Keratinocyte (primary cell): ENCODE data around the gene LMBR1.

Source experiments
- CTCF ChIP-seq, 3 experiments: IDR thresholded peaks in 1 of 3; conservative IDR thresholded peaks in 1 of 3; optimal IDR thresholded peaks in 1 of 3; 2 replicates in 2 of 3; 3 replicates in 1 of 3; pipeline versions ENCODE3 to v1.5.1; 2011; ENCODE audit warnings: low read length in 3 of 3, mild to moderate bottlenecking in 3 of 3, moderate library complexity in 2 of 3, control low read depth in 1 of 3, inconsistent platforms in 1 of 3; ENCODE audit not compliant: insufficient read depth in 2 of 3; ENCODE audit errors: extremely low read depth in 1 of 3
- EZH2 ChIP-seq: IDR thresholded peaks from one replicate; pipeline ENCODE4 v1.6.1; 2012; ENCODE audit warnings: inconsistent platforms, mild to moderate bottlenecking, low read length, moderate library complexity

DNA sequence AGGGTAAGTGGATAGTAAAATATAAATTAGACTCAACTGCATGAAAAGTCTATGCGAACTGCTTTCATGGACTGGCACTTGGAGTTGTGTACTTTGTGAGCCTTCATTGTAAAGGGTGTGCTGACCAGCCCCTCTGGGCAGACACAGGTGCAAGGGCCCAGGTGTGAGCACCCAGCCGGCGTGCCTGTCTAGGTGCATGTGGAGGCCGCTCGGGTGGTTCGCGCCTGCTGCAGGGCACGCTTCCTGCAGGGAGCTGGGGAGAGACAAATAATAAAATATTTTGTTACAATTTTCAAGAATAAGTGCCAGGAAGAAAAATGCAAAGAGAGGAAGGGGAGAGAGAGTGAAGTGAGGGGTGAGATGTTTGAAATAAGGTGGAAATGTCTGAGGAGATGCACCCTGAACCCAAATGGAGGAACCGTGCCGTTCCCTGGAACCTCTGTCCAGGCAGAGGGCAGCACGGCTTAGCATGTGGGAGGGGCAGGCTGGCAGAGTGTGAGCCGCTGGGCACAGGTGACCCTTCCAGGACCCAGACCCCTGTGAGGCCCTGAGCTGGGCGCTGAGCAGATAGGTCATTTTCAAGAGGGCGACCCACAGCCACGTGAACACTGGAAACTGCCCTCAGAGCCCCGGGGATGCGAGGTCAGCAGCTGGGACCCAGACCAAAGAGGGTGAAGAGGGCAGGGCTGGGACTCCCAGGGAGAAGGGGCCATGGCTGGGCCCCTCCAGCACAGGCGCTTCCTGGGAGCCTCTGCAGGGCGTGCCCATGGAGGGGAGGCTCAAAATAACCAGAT, 223.8 kb downstream of the LMBR1 start:
- TF ChIP-seq CTCF (optimal IDR thresholded peaks at IDR 0.05 in 1 of 3, IDR thresholded peaks at IDR 0.05 in 1 of 3, conservative IDR thresholded peaks at IDR 0.05 in 1 of 3; ENCODE audit: extremely low read depth in 1 of 3, insufficient read depth in 2 of 3, low read length in 3 of 3) (no peak), EZH2 (no peak)
